Spinal cord (tissue), 10 donors: ENCODE data around the gene TMEM244. TPM values are rescaled to one million over a fixed set of nuclear protein-coding genes. Genes with fewer than 3 reads are reported as not detected.

Experiments used
- DNase-seq, 6 donors: peaks; one replicate each; pipeline versions ENCODE4 v3.0.0 to v3.0.0-alpha.2; 2013 to 2015; ENCODE audit warnings: low spot score in 6 of 6, low read depth in 4 of 6
- H3K27ac ChIP-seq: one replicate; pipeline ENCODE4 v1.5.1; 2013; ENCODE audit warnings: low read depth, low read length, control low read depth
- H3K27me3 ChIP-seq: one replicate; pipeline ENCODE4 v1.6.1; 2013; ENCODE audit warnings: low read length; ENCODE audit not compliant: control insufficient read depth, insufficient read depth
- H3K36me3 ChIP-seq: one replicate; pipeline ENCODE4 v1.6.1; 2013; ENCODE audit warnings: low read length; ENCODE audit not compliant: control insufficient read depth, insufficient read depth
- H3K4me1 ChIP-seq: one replicate; pipeline ENCODE4 v1.6.1; 2013; ENCODE audit warnings: low read length; ENCODE audit not compliant: control insufficient read depth, insufficient read depth
- H3K4me3 ChIP-seq: one replicate; pipeline ENCODE4 v1.5.1; 2013; ENCODE audit warnings: low read depth, low read length, control low read depth
- H3K9me3 ChIP-seq: one replicate; pipeline ENCODE4 v1.6.1; 2013; ENCODE audit warnings: low read length; ENCODE audit not compliant: control insufficient read depth, insufficient read depth
- WGBS: methylation state at CpG from one replicate; pipeline ENCODE4 v1.1.5; 2013; ENCODE audit warnings: missing lambda C conversion rate; ENCODE audit not compliant: insufficient coverage; 5-methylcytosine and 5-hydroxymethylcytosine counted together
- polyA plus RNA-seq, 2 donors: library from polyadenylated mRNA; unstranded; fragments of 120-200 nt; gene quantifications; one replicate each; pipeline ENCODE4 v1.2.1, GENCODE V29; 2013; ENCODE audit not compliant: insufficient read length in 2 of 2
- small RNA-seq: library from RNA; depleted of rRNA; stranded (forward); fragments of <200 nt; gene quantifications from one replicate; pipeline ENCODE3, GENCODE V24; 2014; ENCODE audit warnings: low replicate concordance
- total RNA-seq, 2 donors: library from RNA; depleted of rRNA in 1 of 2; stranded (reverse); fragments of 120-200 nt in 1 of 2; fragments of >200 nt in 1 of 2; gene quantifications; one replicate each; pipeline versions ENCODE4 v1.2.3 to v1.2.4, GENCODE V29; 2013 to 2014
- donor health status: healthy.

TMEM244 gene
- total and polyA plus RNA-seq, 4 donors = not detected

DNA sequence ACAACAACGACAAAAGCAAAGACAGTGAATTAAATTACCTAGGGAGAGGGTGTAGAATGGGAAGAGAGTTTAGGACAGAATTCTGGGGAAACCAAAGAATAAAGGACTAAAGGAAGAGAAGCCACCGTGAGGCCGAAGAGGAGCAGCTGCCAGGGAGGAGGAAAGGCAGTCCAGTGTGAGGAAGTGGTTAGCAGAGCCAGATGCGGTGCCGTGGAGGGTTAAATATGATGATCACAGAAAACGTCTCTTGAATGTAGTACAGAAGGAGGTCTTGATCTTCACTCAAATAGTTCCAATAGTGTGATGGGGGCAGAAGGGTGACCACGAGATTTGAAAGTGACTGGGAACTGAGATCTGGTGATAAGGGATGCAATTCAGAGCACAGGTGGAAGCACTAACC, 67.7 kb downstream of the TMEM244 start:
- H3K36me3 ChIP-seq = no peaks in the 10 kb centered on the region
- H3K27me3 ChIP-seq = no peaks in the 10 kb centered on the region
- no peak overlapping the region for H3K27ac ChIP-seq
- DNase-seq = no peak
- WGBS = 73% methylated on average over 6 of the region's 7 CpGs
- no peaks in the 10 kb centered on the region for H3K4me1 ChIP-seq
- H3K4me3 ChIP-seq = no peak overlapping the region
- H3K9me3 ChIP-seq = no peaks in the 10 kb centered on the region

DNA sequence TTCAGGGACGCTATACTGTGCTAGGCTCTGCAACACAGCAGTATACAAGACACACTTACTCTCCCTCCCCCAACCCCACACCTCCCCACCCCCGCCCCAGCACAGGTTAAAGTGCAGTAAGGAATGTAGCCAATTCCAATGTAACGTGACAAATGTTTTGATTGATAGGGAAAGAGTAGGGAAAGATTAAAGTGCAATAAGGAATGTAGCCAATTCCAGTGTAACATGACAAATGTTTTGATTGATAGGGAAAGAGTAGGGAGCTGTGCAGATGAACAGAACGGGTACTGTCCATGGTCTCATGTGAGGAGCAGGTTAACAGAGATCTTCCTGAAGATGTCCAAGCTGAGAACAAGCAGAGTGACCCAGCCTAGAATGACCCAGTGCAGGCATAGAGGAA, 69.1 kb downstream of the TMEM244 start:
- H3K4me3 ChIP-seq = no peak overlapping the region
- no peaks in the 10 kb centered on the region for H3K27me3 ChIP-seq
- WGBS = 90% methylated on average over 2 of the region's 4 CpGs
- no peaks in the 10 kb centered on the region for H3K9me3 ChIP-seq
- no peaks in the 10 kb centered on the region for H3K4me1 ChIP-seq
- no peak for DNase-seq
- H3K27ac ChIP-seq = no peak overlapping the region
- H3K36me3 ChIP-seq = no peaks in the 10 kb centered on the region

- Histone ChIP-seq H3K36me3 (no peaks in the 10 kb centered on the region), H3K4me1 (no peaks in the 10 kb centered on the region), H3K27ac (no peak overlapping the region), H3K4me3 (no peak overlapping the region), H3K27me3 (no peaks in the 10 kb centered on the region), H3K9me3 (no peaks in the 10 kb centered on the region)
- no peak for DNase-seq
- WGBS = 88% methylated on average over 1 of the region's 1 CpG
Observed at GRCh38 chr6:129790785-129791184, 70.3 kb downstream of the TMEM244 start.

DNA sequence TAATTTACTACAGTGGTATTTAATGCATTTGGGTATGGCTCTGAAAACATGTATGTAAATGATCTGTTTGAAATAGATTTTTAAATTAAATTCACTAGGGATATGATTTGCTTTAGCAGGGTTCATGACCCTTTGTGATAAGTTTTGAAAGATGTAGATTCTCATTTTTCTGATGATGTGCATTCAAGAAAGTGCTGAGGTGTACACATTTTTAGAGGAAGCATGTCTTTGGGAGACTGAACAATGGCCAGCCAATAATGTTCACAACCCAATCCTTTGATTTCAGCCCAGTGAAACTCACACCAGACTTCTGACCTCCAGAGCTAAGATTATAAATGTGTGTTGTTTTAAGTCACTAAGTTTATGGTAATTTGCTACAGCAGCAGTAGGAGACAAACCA, 71.1 kb downstream of the TMEM244 start:
- Histone ChIP-seq H3K27me3 (no peaks in the 10 kb centered on the region), H3K36me3 (no peaks in the 10 kb centered on the region), H3K4me1 (no peaks in the 10 kb centered on the region), H3K27ac (no peak overlapping the region), H3K4me3 (no peak overlapping the region), H3K9me3 (no peaks in the 10 kb centered on the region)
- DNase-seq = no peak

- Histone ChIP-seq H3K27ac (no peak overlapping the region), H3K4me1 (no peaks in the 10 kb centered on the region), H3K36me3 (no peaks in the 10 kb centered on the region), H3K4me3 (no peak overlapping the region), H3K9me3 (no peaks in the 10 kb centered on the region), H3K27me3 (no peaks in the 10 kb centered on the region)
- peak in 1 of 6 donors; percentile 58 for DNase-seq
- WGBS = no CpG with 5 or more reads among the region's 2 CpGs
Observed at GRCh38 chr6:129787816-129788215, 73.3 kb downstream of the TMEM244 start.

GRCh38 chr6:129786548-129786947, 74.6 kb downstream of the TMEM244 start:
- 97% methylated on average over 3 of the region's 3 CpGs for WGBS
- no peaks in the 10 kb centered on the region for H3K4me1 ChIP-seq
- no peaks in the 10 kb centered on the region for H3K27me3 ChIP-seq
- DNase-seq = no peak
- H3K36me3 ChIP-seq = no peaks in the 10 kb centered on the region
- H3K27ac ChIP-seq = no peak overlapping the region
- H3K4me3 ChIP-seq = no peak overlapping the region
- H3K9me3 ChIP-seq = no peaks in the 10 kb centered on the region

DNA sequence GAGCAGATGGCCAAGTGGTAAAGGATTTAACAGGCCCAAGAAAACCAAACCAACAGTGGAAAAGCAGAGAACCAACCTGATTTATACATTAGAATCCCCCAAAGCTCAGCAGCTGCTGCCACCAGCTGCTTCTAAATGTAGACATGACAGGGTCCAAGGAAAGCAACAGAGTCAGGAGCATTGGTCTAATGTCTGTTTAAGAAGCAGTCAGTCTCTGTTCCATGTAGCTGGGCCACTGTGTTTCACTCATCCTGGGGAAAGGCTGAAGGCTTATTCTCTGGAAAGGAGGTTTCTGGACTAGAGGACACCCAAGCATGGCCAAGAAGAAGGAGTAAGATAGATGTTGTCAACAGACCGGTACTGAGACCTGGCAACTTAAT, 75.4 kb downstream of the TMEM244 start:
- WGBS = no CpG with 5 or more reads among the region's 1 CpG
- Histone ChIP-seq H3K27ac (no peak overlapping the region), H3K36me3 (no peaks in the 10 kb centered on the region), H3K4me3 (no peak overlapping the region), H3K4me1 (no peaks in the 10 kb centered on the region), H3K27me3 (no peaks in the 10 kb centered on the region), H3K9me3 (no peaks in the 10 kb centered on the region)
- DNase-seq = no peak

GRCh38 chr6:129785047-129785755, 75.9 kb downstream of the TMEM244 start:
- H3K27me3 ChIP-seq = no peaks in the 10 kb centered on the region
- H3K4me1 ChIP-seq = no peaks in the 10 kb centered on the region
- H3K9me3 ChIP-seq = no peaks in the 10 kb centered on the region
- 100% methylated on average over 2 of the region's 4 CpGs for WGBS
- no peak overlapping the region for H3K27ac ChIP-seq
- H3K36me3 ChIP-seq = no peaks in the 10 kb centered on the region
- DNase-seq = no peak
- H3K4me3 ChIP-seq = no peak overlapping the region

Small RNA genes within 50 kb of the gene (small RNA-seq; reads per million reads assigned to genes)
- gene AL451046.2 = not detected

Other genes with a start within 250 kb of the TMEM244 start
- 10 to 100 TPM; 16.1 to 18.6 TPM for gene ARHGAP18, start 151.1 kb downstream of the TMEM244 start, total RNA-seq
- gene ARHGAP18, start 151.1 kb downstream of the TMEM244 start, polyA plus RNA-seq = 10 to 100 TPM in 1 of 2 donors, 1 to 10 TPM in 1; 8.0 to 11.8 TPM
- gene L3MBTL3, start 157.3 kb upstream of the TMEM244 start, total RNA-seq = 10 to 100 TPM; 13.3 to 17.2 TPM
- gene L3MBTL3, start 157.3 kb upstream of the TMEM244 start, polyA plus RNA-seq = 10 to 100 TPM; 11.8 to 13.1 TPM